OCI-LY1 (cell line): ENCODE measurements around the gene BRF1.

Source experiments
- EZH2 ChIP-seq: fragments of 200-600 bp; sonication (generic), shearing (Covaris generic); IDR thresholded peaks from 2 replicates; pipeline ENCODE4 v1.8.0; 2017; ENCODE audit warnings: borderline replicate concordance, mixed run types, mild to moderate bottlenecking, antibody characterized with exemption, low read length, moderate library complexity, mixed read lengths
- TF ChIP-seq, protein P1 (sequence below): fragments of 200-600 bp; sonication (generic), shearing (Covaris generic); IDR thresholded peaks from 2 replicates; pipeline ENCODE4 v1.5.1; 2017; ENCODE audit warnings: mild to moderate bottlenecking, antibody characterized with exemption, low read length, moderate library complexity, mixed read lengths

DNA sequence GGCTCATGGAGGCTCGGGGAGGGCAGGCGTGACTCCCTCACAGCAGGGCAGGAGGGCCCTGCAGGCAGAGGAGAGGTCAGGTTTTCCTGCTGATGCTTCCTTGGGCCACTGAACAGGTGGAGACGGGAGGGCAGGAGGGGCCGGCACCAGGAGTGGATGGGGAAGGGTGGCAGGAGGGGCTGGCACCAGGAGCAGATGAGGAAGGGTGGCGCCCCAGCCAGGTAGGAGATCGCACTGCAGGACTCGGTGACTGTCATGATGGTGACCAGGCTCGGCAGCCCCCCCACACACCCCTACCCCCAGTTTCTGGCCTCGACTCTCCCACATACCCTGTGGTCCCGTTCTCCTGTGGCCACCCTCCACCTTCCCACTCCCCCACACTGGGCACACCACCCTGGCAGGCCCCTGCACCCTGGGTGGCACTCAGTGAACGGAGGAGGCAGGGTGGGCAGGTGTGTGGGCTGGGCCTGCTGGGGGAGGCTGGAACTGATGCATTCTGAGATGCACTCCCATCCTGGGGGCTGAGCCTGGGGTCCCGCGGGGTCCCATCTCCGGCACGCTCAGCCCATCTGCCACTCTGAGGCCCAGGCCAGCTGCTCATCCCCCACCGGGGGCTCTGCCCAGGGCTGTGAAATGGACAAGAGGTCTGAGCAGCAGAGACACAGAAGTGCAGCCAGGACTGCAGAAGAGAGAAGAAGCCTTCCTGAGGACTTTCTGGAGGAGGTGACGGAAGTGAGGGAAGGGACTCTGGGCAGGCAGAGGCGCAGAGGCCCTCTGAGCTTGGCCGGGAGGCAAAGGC lies 122.5 kb downstream of the BRF1 start:
- TF ChIP-seq, protein P1, sequence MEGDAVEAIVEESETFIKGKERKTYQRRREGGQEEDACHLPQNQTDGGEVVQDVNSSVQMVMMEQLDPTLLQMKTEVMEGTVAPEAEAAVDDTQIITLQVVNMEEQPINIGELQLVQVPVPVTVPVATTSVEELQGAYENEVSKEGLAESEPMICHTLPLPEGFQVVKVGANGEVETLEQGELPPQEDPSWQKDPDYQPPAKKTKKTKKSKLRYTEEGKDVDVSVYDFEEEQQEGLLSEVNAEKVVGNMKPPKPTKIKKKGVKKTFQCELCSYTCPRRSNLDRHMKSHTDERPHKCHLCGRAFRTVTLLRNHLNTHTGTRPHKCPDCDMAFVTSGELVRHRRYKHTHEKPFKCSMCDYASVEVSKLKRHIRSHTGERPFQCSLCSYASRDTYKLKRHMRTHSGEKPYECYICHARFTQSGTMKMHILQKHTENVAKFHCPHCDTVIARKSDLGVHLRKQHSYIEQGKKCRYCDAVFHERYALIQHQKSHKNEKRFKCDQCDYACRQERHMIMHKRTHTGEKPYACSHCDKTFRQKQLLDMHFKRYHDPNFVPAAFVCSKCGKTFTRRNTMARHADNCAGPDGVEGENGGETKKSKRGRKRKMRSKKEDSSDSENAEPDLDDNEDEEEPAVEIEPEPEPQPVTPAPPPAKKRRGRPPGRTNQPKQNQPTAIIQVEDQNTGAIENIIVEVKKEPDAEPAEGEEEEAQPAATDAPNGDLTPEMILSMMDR, result peak; percentile 25; the same call in 1 of the 2 replicates
- TF ChIP-seq EZH2, result no peak
